HG03139 (cell line): ENCODE measurements around the gene CGB2.
"Not testable (repeated sequence)": the region's sequence is repeated elsewhere in the genome, so short reads cannot be mapped to it uniquely, and the experiment has no call there.

Source experiments
- ATAC-seq: cut with Tn5 transposase; IDR thresholded peaks from one replicate; pipeline ENCODE4 v1.9.1; 2021; ENCODE audit not compliant: unreplicated experiment

CGB2 gene

DNA sequence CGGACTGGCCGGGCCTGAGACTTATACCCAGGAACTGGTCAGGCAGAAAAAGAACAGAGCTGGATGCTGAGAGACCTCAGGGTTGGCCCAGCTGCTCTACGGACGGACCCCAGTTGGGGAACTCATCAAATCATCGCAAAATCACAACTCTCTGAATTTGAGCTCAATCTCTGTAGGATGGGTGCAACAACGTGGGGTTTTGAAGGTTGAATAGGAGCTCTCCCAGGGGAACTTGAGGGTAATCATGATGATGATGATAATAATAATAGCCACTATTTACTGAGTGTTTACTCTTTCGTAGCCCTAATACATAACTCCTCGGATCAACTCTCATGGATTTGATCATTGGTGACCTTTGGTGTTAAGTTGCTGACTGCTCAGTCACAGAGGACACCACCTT lies 1.4 kb upstream of the CGB2 start:
- ATAC-seq, result not testable (repeated sequence)

DNA sequence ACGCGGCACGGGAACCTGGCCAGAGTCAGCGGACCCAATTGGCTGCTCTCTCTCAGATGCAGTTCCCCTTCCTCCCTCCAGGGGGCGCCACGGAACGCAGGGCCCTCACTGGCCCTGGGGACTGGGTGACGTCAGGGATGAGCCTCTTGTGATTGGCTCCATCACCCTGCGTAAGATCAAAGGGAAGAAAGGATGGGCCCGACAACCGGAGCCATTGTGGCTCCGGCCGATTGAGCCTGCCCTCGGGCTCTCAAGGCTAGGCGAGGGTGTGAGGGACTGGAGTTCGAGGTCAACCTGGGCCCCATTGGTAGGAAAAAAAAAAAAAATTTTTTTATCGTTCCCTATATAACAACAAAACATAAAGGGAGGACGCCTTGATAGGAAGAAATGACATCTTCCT lies 5.1 kb downstream of the CGB2 start, which contains the start of gene CGB1:
CGB1 (minus strand) TSS at position 81 of the 400 bp plus-strand sequence. CDS start 184 bp downstream, outside the sequence.
- ATAC-seq, result not testable (repeated sequence)

DNA sequence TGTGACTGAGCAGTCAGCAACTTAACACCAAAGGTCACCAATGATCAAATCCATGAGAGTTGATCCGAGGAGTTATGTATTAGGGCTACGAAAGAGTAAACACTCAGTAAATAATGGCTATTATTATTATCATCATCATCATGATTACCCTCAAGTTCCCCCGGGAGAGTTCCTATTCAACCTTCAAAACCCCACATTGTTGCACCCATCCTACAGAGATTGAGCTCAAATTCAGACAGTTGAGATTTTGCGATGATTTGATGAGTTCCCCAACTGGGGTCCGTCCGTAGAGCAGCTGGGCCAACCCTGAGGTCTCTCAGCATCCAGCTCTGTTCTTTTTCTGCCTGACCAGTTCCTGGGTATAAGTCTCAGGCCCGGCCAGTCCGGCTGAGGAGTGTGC lies 6.4 kb downstream of the CGB2 start:
- not testable (repeated sequence) for ATAC-seq

DNA sequence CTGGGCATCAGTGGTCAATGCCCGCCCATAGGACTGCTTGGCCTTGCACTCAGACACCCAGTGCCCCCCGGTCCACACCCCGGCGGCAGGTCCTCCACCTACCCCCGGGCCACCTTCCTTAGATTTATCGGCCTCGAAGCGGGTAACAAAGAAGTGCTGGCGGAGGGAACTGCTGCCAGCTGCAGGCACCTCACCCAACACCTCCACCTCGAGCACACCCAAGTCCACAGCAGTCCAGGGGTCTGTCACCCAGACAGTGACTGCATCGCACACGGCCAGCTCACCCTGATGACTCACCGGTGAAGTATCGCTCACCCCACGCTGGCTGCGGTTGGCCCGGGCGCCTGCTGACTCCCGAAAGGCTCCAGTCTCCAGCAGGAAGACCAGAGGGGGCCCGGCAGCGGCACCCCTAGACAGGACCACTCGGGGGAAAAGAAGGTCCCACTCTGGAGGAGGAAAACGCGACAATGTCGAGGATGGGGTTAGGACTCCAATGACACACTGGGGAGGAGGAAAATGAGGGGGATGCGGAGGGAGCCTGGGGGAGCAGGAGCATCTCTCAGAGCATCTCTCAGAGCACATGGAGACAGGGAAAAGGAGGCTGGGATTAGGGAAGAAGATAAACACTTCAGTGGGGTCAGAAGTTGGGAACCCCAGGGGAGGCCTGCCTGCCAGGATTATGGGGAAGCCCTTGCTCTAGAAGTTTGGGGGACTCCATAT lies 7.0 kb downstream of the CGB2 start:
- not testable (repeated sequence) for ATAC-seq

DNA sequence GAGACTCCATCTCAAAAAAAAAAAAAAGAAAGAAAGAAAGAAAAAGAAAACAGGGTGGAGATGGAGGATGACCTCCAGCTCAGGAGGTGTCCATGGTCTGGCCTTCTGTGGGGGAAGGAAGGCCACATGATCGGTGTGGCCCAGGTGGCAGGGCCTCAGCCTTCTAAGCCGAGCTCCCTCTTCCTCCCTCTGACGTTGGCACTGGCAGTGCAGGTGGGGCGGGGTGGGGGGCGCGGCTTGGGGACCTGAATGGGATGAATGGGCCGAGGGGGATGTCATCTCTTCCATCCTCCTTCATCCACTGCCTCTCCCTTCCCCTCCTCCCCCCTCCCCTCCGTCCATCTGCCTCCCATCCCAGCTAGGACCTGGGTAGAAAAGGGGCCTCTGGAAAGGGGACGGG lies 8.0 kb downstream of the CGB2 start:
- ATAC-seq, result not testable (repeated sequence)

DNA sequence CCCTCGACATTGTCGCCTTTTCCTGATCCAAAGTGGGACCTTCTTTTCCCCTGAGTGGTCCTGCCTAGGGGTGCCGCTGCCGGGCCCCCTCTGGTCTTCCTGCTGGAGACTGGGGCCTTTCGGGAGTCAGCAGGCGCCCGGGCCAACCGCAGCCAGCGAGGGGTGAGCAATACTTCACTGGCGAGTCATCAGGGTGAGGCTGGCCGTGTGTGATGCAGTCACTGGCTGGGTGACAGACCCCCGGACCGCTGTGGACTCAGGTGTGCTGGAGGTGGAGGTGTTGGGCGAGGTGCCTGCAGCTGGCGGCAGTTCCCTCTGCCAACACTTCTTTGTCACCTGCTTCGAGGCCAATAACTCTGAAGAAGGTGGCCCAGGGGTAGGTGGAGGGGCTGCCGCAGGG lies 10.5 kb downstream of the CGB2 start:
- ATAC-seq, result no peak

DNA sequence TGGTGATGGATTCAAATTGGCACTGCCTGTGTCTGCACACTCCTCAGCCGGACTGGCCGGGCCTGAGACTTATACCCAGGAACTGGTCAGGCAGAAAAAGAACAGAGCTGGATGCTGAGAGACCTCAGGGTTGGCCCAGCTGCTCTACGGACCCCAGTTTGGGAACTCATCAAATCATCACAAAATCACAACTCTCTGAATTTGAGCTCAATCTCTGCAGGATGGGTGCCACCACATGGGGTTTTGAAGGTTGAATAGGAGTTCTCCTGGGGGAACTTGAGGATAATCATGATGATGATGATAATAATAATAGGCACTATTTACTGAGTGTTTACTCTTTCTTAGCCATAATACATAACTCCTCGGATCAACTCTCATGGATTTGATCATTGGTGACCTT lies 11.0 kb downstream of the CGB2 start:
- not testable (repeated sequence) for ATAC-seq

DNA sequence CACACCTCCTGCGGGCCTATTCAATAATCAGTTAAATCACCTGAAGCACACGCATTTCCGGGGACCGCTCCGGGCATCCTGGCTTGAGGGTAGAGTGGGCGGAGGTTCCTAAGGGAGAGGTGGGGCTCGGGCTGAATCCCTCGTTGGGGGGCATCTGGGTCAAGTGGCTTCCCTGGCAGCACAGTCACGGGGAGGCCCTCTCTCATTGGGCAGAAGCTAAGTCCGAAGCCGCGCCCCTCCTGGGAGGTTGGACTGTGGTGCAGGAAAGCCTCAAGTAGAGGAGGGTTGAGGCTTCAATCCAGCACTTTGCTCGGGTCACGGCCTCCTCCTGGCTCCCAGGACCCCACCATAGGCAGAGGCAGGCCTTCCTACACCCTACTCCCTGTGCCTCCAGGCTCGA lies 11.9 kb downstream of the CGB2 start, which contains the start of gene CGB5:
CGB5 (plus strand) TSS at position 301 of the 400 bp plus-strand sequence. CDS start 362 bp downstream, outside the sequence.
- ATAC-seq, result not testable (repeated sequence)

DNA sequence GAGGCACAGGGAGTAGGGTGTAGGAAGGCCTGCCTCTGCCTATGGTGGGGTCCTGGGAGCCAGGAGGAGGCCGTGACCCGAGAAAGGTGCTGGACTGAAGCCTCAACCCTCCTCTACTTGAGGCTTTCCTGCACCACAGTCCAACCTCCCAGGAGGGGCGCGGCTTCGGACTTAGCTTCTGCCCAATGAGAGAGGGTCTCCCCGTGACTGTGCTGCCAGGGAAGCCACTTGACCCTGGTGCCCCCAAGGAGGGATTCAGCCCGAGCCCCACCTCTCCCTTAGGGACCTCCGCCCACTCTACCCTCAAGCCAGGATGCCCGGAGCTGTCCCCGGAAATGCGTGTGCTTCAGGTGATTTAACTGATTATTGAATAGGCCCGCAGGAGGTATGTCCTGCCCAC lies 17.3 kb downstream of the CGB2 start, which contains the start of gene CGB8:
CGB8 (minus strand) TSS at position 101 of the 400 bp plus-strand sequence. CDS start 372 bp downstream, outside the sequence.
- ATAC-seq, result not testable (repeated sequence)

DNA sequence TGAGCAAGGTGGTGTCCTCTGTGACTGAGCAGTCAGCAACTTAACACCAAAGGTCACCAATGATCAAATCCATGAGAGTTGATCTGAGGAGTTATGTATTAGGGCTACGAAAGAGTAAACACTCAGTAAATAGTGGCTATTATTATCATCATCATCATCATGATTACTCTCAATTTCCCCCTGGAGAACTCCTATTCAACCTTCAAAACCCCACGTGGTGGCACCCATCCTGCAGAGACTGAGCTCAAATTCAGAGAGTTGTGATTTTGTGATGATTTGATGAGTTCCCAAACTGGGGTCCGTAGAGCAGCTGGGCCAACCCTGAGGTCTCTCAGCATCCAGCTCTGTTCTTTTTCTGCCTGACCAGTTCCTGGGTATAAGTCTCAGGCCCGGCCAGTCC lies 18.1 kb downstream of the CGB2 start:
- not testable (repeated sequence) for ATAC-seq

DNA sequence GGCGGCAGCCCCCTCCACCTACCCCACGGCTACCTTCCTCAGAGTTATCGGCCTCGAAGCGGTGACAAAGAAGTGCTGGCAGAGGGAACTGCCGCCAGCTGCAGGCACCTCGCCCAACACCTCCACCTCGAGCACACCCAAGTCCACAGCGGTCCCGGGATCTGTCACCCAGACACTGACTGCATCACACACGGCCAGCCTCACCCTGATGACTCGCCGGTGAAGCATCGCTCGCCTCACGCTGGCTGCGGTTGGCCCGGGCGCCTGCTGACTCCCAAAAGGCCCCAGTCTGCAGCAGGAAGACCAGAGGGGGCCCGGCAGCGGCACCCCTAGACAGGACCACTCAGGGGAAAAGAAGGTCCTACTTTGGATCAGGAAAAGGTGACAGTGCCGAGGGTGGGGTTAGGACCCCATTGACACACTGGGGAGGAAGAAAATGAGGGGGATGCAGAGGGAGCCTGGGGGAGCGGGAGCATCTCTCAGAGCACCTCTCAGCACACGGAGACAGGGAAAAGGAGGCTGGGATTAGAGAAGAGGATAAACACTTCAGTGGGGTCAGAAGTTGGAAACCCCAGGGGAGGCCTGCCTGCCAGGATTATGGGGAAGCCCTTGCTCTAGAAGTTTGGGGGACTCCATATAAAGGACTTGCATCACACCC lies 18.8 kb downstream of the CGB2 start:
- not testable (repeated sequence) for ATAC-seq

DNA sequence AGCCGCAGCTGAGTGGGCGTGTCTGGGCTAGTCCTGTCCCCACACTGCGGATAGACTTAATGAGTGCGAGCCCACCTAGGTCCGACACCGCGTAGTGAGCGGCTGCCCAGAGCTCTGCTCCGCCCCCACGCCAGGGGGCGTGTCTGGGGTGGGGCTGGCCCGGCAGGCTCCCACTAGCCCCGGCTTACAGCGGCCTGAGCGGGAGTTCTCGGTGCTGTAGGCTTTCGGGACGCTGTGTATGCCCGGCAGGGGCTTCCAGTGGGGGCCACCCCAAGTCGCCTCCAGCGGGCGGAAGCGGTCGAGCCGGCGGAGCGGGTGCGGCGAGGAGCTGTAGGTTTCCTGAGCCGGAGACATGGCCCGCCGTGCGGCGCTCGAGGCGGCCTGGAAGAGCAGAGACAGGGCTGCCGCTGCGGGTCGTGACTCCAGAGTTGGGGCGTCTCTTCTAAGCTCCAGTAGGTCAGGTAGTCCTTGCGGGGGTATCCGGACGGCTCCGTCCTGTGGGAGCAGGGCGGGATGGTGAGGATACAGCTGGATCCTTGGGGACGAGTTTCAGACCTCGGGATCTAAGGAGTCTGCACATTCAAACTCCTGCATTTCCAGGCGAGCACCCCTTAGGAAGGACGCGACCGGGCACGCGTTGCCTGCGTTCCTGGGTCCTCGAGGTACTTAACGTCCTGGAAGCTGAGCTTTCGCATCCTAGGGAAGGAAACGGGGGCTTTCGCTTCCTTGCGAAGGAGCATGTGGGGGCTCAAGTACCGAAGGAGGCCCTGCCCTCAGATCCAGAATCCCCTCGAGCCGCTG lies 24.6 kb downstream of the CGB2 start:
- no peak for ATAC-seq

DNA sequence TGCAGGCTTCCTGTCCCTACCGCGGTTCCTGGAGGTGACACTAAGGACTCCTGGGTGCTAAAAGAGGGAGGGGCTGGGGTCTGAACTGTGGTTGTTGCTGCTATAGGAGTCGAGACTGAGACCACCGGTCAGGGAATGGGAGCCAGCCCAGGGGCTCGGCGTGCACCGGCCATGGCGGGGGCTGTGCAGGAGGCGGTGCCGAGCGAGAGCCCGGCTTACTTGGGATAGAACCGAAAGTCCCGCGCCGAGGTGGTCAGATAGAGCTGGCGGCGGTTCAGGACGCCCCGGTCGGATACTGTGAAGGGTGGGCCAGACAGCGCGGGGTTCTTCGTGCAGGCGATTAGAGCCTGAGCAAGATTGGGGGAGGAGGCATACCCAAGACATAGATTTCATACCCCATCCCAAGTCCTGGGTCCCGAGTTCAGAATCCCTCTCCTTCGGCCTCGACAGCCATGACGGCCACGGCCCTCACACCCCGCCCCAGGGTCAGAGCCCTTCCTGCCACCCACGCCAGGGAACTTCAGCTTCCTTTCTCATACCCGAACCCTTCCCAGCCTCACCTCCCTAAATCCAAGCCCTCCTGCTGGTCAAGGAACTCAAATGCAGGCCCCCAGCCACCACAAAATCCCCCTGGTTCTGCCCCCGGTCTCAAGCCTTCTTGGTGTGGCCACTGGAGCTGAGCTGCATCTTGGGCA lies 25.4 kb downstream of the CGB2 start:
- ATAC-seq, result not testable (repeated sequence)

DNA sequence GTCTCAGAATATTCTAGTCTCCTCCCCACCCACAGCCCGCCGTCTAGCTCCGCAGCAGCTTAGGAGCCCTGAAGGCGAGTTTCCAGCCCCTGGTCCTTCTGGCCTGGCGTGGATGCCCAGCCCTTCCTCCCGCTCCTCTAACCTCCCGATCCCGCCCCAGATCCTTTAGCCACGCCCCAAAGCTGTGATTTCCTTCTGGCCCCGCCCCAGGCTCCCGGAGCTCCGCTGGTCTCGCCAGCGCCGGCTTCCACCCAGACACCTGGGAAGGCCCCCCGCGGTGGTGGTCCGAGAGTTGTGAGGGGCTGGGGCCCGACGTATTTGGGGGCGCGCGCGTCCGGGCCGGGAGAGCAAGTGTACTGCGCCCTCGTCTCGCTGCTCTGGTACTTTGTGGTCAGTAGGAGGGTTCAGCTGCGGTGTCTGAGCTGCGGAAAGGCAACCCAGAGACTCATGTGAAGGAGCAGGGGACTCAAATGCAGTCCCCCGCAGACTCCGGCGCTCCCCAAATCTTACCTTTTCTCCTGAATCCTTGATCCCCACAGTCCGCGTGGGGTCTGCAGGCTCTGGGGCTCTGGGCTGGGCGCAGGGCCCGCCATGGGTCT lies 26.0 kb downstream of the CGB2 start, which contains the start of gene CGB7:
CGB7 (minus strand) TSS at position 114 of the 599 bp plus-strand sequence. CDS start 2,374 bp downstream, outside the sequence.
- ATAC-seq, result no peak

DNA sequence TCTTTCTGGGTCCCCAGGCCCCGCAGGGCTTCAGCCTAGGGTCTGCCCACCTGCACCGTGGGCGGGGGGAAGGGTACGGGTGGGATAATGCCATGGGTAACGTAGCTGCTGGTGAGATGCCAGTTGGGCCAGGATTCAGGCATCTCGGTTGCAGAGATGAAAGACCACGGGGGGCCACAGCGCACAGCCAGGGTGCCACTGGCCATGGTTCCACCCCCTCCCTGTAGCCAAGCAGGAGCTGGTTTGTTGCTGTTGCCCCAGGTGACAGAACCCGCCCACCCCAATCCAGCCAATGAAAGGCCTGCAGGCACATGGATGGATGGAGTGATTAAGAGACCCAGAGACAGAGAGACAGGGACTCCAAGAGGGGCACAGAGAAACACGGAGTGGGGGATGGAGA lies 26.9 kb downstream of the CGB2 start:
- ATAC-seq, result no peak

DNA sequence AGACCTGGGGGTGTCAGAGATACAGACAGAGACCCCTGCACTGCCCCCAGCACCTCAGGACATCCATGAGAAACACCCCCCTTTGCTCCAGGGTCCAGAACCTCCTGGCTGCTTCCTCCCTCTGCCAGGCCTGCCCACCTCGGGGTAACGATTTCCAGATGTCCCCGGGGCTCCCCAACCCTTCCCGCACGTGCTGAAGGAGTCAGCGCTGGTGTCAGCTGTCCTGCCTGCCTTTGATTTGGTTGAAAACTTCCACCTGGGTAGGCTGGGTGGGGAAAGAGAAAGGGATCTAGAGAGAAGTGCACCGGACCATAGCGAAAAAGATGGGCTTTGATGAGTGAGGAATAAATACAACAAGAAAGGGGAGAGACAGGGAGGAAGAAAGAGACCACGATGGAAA lies 27.4 kb downstream of the CGB2 start:
- no peak for ATAC-seq

DNA sequence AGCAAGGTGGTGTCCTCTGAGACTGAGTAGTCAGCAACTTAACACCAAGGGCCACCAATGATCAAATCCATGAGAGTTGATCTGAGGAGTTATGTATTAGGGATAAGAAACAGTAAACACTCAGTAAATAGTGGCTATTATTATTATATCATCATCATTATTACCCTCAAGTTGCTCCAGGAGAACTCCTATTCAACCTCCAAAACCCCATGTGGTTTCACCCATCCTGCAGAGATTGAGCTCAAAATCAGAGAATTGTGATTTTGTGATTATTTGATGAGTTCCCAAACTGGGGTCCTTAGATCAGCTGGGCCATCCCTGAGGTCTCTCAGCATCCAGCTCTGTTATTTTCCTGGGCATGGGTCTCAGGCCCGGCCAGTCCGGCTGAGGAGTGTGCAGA lies 29.3 kb downstream of the CGB2 start:
- no peak for ATAC-seq

DNA sequence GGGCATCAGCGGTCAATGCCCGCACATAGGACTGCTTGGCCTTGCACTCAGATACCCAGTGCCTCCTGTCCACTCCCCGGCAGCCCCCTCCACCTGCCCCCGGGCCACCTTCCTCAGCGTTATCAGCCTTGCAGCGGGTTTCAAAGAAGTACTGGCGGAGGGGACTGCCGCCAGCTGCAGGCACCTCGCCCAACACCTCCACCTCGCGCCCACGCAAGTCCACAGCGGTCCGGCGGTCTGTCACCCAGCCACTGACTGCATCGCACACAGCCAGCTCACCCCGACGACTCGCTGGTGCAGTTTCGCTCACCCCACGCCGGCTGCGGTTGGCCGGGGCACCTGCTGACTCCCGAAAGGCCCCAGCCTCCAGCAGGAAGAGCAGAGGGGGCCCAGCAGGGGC lies 29.8 kb downstream of the CGB2 start:
- no peak for ATAC-seq

DNA sequence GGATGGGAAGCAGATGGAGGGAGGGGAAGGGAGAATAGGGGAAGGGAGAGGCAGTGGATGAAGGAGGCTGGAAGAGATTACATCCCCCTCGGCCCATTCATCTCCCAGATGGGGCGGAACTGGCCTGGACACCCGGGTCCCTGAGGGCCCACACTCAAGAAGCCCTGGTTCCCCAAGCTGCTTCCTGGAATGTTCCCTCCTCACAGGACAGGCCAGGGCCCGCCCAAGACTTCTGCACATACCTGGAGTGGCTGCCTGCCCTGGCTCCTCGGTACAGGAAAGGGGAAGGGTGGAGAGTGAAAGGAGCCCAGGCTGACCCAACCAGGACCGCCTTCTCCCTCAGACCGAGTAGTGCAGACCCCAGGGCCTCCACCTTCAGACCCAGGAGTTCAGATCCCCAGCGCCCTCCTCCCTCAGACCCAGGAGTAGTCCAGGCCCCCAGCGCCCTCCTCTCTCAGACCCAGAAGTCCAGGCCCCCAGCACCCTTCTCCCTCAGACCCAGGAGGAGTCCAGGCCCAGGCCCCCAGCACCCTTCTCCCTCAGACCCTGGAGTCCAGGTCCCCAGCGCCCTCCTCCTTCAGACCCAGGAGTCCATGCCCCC lies 32.4 kb downstream of the CGB2 start:
- no peak for ATAC-seq
